K562 (cell line): ENCODE results near the gene TRMT112. TPM values are rescaled to one million over a fixed set of nuclear protein-coding genes. Genes with fewer than 3 reads are reported as not detected.

Experiments used
- ATAC-seq: fragments of 200-7000 bp; cut with Tn5 transposase; 3 replicates; pipeline ENCODE4 v1.9.1; 2020; ENCODE audit warnings: moderate library complexity
- BruUV-seq: library from RNA; stranded (reverse); fragments of 400-500 nt; replicated peaks from 2 replicates; lab custom pipeline; 2021; lab: Mats Ljungman, UMichigan
- CTCF ChIA-PET: fragments of 300-600 bp; formaldehyde crosslinking; extraction: SDS; loops from one replicate; lab custom pipeline; 2021; ENCODE audit warnings: low intra/inter-chr PET ratio; lab: Yijun Ruan, JAX
- POLR2A ChIA-PET: fragments of 300-600, 350-650 bp; sonication (Branson Sonifier 250); formaldehyde crosslinking; extraction: SDS; loops from one replicate; lab custom pipeline; 2021; ENCODE audit warnings: antibody characterized with exemption, inconsistent platforms; lab: Yijun Ruan, JAX
- DNase-seq, 4 experiments: peaks; one replicate each; pipeline versions ENCODE4 v3.0.0 to v3.0.0-alpha.2; 2011 to 2018; ENCODE audit warnings: low spot score in 3 of 4, mixed read lengths in 3 of 4; ENCODE audit errors: extremely low read depth in 1 of 4
- FAIRE-seq: peaks from 2 replicates; lab custom pipeline; 2011; peaks lifted over from hg19 to GRCh38; lab: Jason Lieb, UNC
- H2AFZ ChIP-seq: 2 replicates; pipeline ENCODE4 v1.6.0; 2011; ENCODE audit warnings: low read depth, low read length, control low read depth, inconsistent platforms
- H3K27ac ChIP-seq: fragments of 200-600 bp; 3 replicates; pipeline ENCODE4 v1.8.0; 2011; ENCODE audit warnings: low read depth, mild to moderate bottlenecking, control low read depth, inconsistent platforms, low read length, moderate library complexity, mixed read lengths; ENCODE audit errors: extremely low read depth
- H3K27me3 ChIP-seq, 2 experiments: fragments of 300-600 bp in 1 of 2; 2 replicates in 1 of 2; 3 replicates in 1 of 2; pipeline versions ENCODE4 v1.6.0 to v1.8.0; 2011; ENCODE audit warnings: inconsistent platforms in 2 of 2, low read length in 2 of 2, mild to moderate bottlenecking in 1 of 2, mixed read lengths in 1 of 2, moderate library complexity in 1 of 2; ENCODE audit not compliant: control insufficient read depth in 2 of 2, insufficient read depth in 2 of 2
- H3K36me3 ChIP-seq: fragments of 300-600 bp; 3 replicates; pipeline ENCODE4 v1.8.0; 2011; ENCODE audit warnings: mild to moderate bottlenecking, low read length, inconsistent platforms; ENCODE audit not compliant: control insufficient read depth, insufficient read depth
- H3K4me1 ChIP-seq, 2 experiments: fragments of 200-600 bp in 1 of 2; replicated peaks in 1 of 2; 2 replicates in 1 of 2; 3 replicates in 1 of 2; pipeline versions ENCODE4 v1.5.1 to v1.8.0; 2011; ENCODE audit warnings: inconsistent platforms in 2 of 2, low read length in 2 of 2, mild to moderate bottlenecking in 1 of 2, mixed read lengths in 1 of 2, moderate library complexity in 1 of 2; ENCODE audit not compliant: control insufficient read depth in 2 of 2, insufficient read depth in 2 of 2
- H3K4me2 ChIP-seq: 2 replicates; pipeline ENCODE4 v1.6.1; 2011; ENCODE audit warnings: low read length, control low read depth, inconsistent platforms, mixed read lengths; ENCODE audit not compliant: insufficient read depth
- H3K4me3 ChIP-seq: fragments of 200-600 bp; sonication (generic), shearing (Covaris generic); 2 replicates; pipeline ENCODE4 v1.5.1; 2016; ENCODE audit warnings: control low read depth, inconsistent platforms
- H3K79me2 ChIP-seq: fragments of 200-600 bp; 3 replicates; pipeline ENCODE4 v1.8.0; 2011; ENCODE audit warnings: low read length, inconsistent platforms; ENCODE audit not compliant: control insufficient read depth, insufficient read depth
- H3K9ac ChIP-seq, 2 experiments: 2 replicates each; pipeline versions ENCODE4 v1.6.0 to v1.6.1; 2011; ENCODE audit warnings: low read depth in 2 of 2, low read length in 2 of 2, control low read depth in 1 of 2, inconsistent platforms in 1 of 2, mild to moderate bottlenecking in 1 of 2, mixed read lengths in 1 of 2; ENCODE audit not compliant: insufficient read depth in 1 of 2
- H3K9me1 ChIP-seq: one replicate; pipeline ENCODE4 v1.6.0; 2011; ENCODE audit warnings: inconsistent platforms, mild to moderate bottlenecking, low read length, moderate library complexity; ENCODE audit not compliant: control insufficient read depth, insufficient read depth
- H3K9me3 ChIP-seq: replicated peaks from 2 replicates; pipeline ENCODE4 v1.5.1; 2011; ENCODE audit warnings: low read depth, low read length, inconsistent platforms; ENCODE audit not compliant: control insufficient read depth, insufficient read depth
- H4K20me1 ChIP-seq: replicated peaks from 2 replicates; pipeline ENCODE4 v1.6.1; 2011; ENCODE audit warnings: low read length, inconsistent platforms, mixed read lengths; ENCODE audit not compliant: control insufficient read depth, insufficient read depth
- CBX1 ChIP-seq: sonication (generic); IDR thresholded peaks from 2 replicates; pipeline ENCODE4 v1.6.1; 2016; ENCODE audit warnings: antibody characterized with exemption, low read depth, mild to moderate bottlenecking
- CC2D1A ChIP-seq: fragments of 450-650 bp; IDR thresholded peaks from 2 replicates; pipeline ENCODE4 v1.6.1; 2017; ENCODE audit warnings: mild to moderate bottlenecking
- HNRNPLL ChIP-seq: fragments of 200-400 bp; formaldehyde crosslinking; IDR thresholded peaks from 2 replicates; pipeline ENCODE4 v1.6.1; 2017; ENCODE audit warnings: low read length, low read depth, mild to moderate bottlenecking; ENCODE audit not compliant: poor library complexity, severe bottlenecking
- PCBP1 ChIP-seq: fragments of 200-400 bp; formaldehyde crosslinking; IDR thresholded peaks from 2 replicates; pipeline ENCODE4 v1.6.1; 2018; ENCODE audit warnings: mild to moderate bottlenecking, low read depth, low read length; ENCODE audit not compliant: poor library complexity, severe bottlenecking
- PRPF4 ChIP-seq: fragments of 200-400 bp; formaldehyde crosslinking; IDR thresholded peaks from one replicate; pipeline ENCODE4 v1.6.1; 2017; ENCODE audit warnings: low read length, low read depth, mild to moderate bottlenecking; ENCODE audit not compliant: insufficient read depth, poor library complexity, severe bottlenecking
- SMC3 ChIP-seq: conservative IDR thresholded peaks from 2 replicates; pipeline ENCODE4 v1.6.1; 2011; ENCODE audit warnings: low read depth, low read length, improper control_type of control experiment; ENCODE audit not compliant: insufficient read depth
- TRIM28 ChIP-seq: fragments of 450-650 bp; IDR thresholded peaks from 2 replicates; pipeline ENCODE4 v1.6.1; 2017
- ZBED1 ChIP-seq: IDR thresholded peaks from 2 replicates; pipeline ENCODE4 v1.6.1; 2014
- ZEB2 ChIP-seq: fragments of 450-650 bp; IDR thresholded peaks from 2 replicates; pipeline ENCODE4 v1.6.1; 2016
- ZNF12 ChIP-seq: sonication (generic); formaldehyde crosslinking; IDR thresholded peaks from 2 replicates; pipeline ENCODE4 v1.4.0; 2020; ENCODE audit warnings: mild to moderate bottlenecking, missing genetic modification reagents
- WGBS: fragments of 100-300 bp; shearing (Covaris generic); methylation state at CpG from one replicate; pipeline ENCODE4 v1.1.6; 2016; ENCODE audit warnings: low coverage, mixed read lengths; ENCODE audit not compliant: insufficient coverage; ENCODE audit errors: missing lambda C conversion rate; 5-methylcytosine and 5-hydroxymethylcytosine counted together
- in situ Hi-C: fragments of 300-500 bp; cut with MboI; formaldehyde crosslinking; loops from 4 replicates; pipeline ENCODE4 v1.15.0; 2018; ENCODE audit warnings: inconsistent platforms, mixed read lengths
- intact Hi-C: fragments of 100-400 bp; cut with micrococcal nuclease; formaldehyde crosslinking; loops from 2 replicates; pipeline ENCODE4 v1.14.2; 2022
- polyA plus RNA-seq, 8 experiments: library from polyadenylated mRNA; depleted of rRNA in 4 of 8; stranded (reverse) in 5 of 8; unstranded in 3 of 8; fragments of >200 nt; fragmentation: Nextera tagmentation in 2 of 8; fragmentation: Illumina TruSeq in 1 of 8; extraction: Ambion mirVana in 2 of 8; extraction: Trizol in 1 of 8; gene quantifications; 2 replicates each; pipeline versions ENCODE4 v1.2.1 to v1.2.3, GENCODE V29; 2011 to 2014; ENCODE audit warnings: inconsistent platforms in 1 of 8, missing spikeins in 1 of 8
- total RNA-seq, 7 experiments: library from RNA; depleted of rRNA in 6 of 7; stranded (reverse); fragments of >200 nt in 6 of 7; fragmentation: Illumina TruSeq in 2 of 7; extraction: Trizol in 2 of 7; gene quantifications; 2 replicates each; pipeline versions ENCODE4 v1.2.1 to v1.2.3, GENCODE V29; 2011 to 2021; ENCODE audit warnings: low replicate concordance in 1 of 7
- TF ChIP-seq, protein P1 (sequence below): fragments of 250-450 bp; sonication (Bioruptor Pico); IDR thresholded peaks from 2 replicates; pipeline ENCODE4 v1.4.0; 2020
- TF ChIP-seq, protein P2 (sequence below), 2 experiments: fragments of 450-650 bp in 1 of 2; IDR thresholded peaks; 2 replicates each; pipeline ENCODE4 v1.6.1; 2011 to 2017; ENCODE audit warnings: low read depth in 2 of 2, antibody characterized with exemption in 1 of 2, borderline replicate concordance in 1 of 2, low read length in 1 of 2, mild to moderate bottlenecking in 1 of 2, mixed read lengths in 1 of 2; ENCODE audit not compliant: control insufficient read depth in 1 of 2

TRMT112 gene
- total and polyA plus RNA-seq, 9 of the 15 experiments (the other 6 are each of a cell fraction or from before 2014, with no cell fraction given) = 162 to 444 (median 300) TPM

DNA sequence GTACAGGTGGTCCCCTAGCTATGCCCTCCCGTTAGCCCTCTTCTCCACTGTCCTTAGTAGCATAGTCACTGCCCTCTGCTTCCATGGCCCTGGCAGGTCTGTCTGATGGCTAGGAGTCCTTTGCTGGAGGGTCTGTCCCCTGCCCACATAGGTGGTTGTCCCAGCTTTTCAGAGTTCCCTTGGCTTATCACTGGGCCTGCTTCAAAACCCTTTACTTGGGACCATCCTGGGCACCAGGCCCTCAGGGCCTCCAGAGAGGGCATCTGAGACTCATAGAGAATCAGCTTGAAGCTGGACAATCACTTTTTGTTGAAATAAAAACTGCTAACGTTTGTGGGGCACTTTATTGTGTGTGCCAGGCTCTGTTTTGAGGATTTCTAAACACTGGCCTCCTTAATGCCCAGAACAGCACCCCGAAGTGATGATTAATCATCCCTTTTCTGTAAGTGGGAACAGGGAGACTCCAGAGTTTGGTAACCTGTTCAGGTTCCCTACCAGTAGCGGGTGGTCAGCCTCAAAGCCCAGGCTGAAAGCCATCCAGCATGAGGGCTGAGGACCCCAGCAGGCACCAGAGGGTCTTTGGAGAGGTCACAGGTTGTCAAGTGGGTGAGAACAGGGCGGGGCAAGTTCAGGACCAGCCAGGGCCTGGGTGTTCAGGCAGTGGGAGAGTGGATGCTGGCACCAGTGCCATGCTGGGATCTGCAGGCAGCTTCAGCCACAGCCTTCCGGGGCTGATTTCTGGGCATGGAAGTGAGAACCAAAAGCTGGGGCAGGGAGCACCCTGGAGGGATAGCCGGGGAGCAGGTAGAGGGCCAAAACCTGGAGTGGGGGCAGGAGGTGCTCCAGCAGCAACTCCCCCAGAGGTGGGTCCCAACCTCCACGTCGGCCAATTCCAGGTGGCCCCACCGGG lies 26.8 kb downstream of the TRMT112 start:
- no TSS peak for BruUV-seq
- ATAC-seq (no peak), FAIRE-seq (no peak), DNase-seq (no peak)
- no peak overlapping the region for H3K27ac ChIP-seq
- ChIA-PET CTCF (no interaction called here), POLR2A (interaction anchor here (0.6 kb wide), 1 partner anchor 45 kb away, joined by 3 read pairs; no protein-coding TSS in a partner anchor)
- H3K4me3 ChIP-seq = no peak overlapping the region
- H3K9me1 ChIP-seq = no peaks in the 10 kb centered on the region
- TF ChIP-seq HNRNPLL (no peak), PRPF4 (no peak), CBX1 (no peak), TRIM28 (no peak), ZNF12 (CRISPR knock-in tag) (no peak), PCBP1 (no peak), ZEB2 (no peak), ZBED1 (no peak), CC2D1A (no peak), SMC3 (no peak)
- TF ChIP-seq, protein P1, sequence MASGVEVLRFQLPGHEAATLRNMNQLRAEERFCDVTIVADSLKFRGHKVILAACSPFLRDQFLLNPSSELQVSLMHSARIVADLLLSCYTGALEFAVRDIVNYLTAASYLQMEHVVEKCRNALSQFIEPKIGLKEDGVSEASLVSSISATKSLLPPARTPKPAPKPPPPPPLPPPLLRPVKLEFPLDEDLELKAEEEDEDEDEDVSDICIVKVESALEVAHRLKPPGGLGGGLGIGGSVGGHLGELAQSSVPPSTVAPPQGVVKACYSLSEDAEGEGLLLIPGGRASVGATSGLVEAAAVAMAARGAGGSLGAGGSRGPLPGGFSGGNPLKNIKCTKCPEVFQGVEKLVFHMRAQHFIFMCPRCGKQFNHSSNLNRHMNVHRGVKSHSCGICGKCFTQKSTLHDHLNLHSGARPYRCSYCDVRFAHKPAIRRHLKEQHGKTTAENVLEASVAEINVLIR = no peak
- TF ChIP-seq, protein P2, sequence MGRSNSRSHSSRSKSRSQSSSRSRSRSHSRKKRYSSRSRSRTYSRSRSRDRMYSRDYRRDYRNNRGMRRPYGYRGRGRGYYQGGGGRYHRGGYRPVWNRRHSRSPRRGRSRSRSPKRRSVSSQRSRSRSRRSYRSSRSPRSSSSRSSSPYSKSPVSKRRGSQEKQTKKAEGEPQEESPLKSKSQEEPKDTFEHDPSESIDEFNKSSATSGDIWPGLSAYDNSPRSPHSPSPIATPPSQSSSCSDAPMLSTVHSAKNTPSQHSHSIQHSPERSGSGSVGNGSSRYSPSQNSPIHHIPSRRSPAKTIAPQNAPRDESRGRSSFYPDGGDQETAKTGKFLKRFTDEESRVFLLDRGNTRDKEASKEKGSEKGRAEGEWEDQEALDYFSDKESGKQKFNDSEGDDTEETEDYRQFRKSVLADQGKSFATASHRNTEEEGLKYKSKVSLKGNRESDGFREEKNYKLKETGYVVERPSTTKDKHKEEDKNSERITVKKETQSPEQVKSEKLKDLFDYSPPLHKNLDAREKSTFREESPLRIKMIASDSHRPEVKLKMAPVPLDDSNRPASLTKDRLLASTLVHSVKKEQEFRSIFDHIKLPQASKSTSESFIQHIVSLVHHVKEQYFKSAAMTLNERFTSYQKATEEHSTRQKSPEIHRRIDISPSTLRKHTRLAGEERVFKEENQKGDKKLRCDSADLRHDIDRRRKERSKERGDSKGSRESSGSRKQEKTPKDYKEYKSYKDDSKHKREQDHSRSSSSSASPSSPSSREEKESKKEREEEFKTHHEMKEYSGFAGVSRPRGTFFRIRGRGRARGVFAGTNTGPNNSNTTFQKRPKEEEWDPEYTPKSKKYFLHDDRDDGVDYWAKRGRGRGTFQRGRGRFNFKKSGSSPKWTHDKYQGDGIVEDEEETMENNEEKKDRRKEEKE (IDR thresholded peaks at IDR 0.05; ENCODE audit: borderline replicate concordance in 1 of 2, control insufficient read depth in 1 of 2, low read depth in 2 of 2, low read length in 1 of 2) = no peak
- no peaks in the 10 kb centered on the region for H4K20me1 ChIP-seq
- no peak overlapping the region for H3K4me2 ChIP-seq
- in situ Hi-C loops (no loop called here), intact Hi-C loops (no loop called here)
- H3K9ac ChIP-seq = peak overlapping the region in 1 of 2 experiments; percentile 29; a peak in 1 of 4 replicates
- H3K4me1 ChIP-seq = peaks cover 3 to 49% of the 10 kb centered on the region in 2 experiments; a peak in 3 of 5 replicates
- H3K79me2 ChIP-seq = no peaks in the 10 kb centered on the region
- no peak overlapping the region for H2AFZ ChIP-seq
- peaks cover 22 to 40% of the 10 kb centered on the region in 2 experiments; a peak in 4 of 5 replicates for H3K27me3 ChIP-seq
- whole genome bisulfite sequencing = 26% methylated on average over 10 of the region's 10 CpGs
- no peaks in the 10 kb centered on the region for H3K9me3 ChIP-seq
- no peaks in the 10 kb centered on the region for H3K36me3 ChIP-seq
